NCI-H510A treated with DMSO at 0.1 percent for 48 hours (cell line): ENCODE data around the gene PPP1R10.

ENCODE experiments used
- DNase-seq: peaks from one replicate; lab custom pipeline; 2025; lab: John Stamatoyannopoulos, UW

PPP1R10 gene

DNA sequence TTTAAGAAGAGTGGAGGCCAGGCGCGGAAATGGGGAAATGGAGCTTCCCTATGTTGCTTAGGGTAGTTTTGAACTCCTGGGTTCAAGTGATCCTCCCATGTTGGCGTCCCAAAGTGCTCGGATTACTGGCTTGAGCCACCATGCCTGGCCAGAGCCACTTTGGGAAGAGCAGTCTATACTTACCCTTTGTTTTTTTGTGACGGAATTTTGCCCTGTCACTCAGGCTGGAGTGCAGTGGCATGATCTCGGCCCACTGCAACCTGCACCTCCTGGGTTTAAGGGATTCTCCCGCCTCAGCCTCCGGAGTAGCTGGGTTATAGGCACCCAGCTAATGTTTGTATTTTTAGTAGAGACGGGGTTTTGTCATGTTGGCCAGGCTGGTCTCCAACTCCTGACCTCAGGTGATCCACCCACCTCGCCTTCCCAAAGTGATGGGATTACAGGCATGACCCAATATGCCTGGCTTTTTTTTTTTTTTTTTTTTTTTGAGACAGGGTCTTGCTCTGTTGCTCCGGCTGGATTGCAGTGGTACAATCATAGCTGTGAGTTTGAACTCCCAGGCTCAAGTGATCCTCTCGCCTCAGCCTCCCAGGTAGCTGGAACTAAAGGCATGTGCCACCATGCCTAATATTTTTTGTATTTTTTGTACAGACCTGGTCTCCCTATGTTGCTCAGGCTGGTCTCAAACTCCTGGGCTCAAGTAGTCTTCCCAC, 18.0 kb downstream of the PPP1R10 start:
- DNase-seq = no peak

DNA sequence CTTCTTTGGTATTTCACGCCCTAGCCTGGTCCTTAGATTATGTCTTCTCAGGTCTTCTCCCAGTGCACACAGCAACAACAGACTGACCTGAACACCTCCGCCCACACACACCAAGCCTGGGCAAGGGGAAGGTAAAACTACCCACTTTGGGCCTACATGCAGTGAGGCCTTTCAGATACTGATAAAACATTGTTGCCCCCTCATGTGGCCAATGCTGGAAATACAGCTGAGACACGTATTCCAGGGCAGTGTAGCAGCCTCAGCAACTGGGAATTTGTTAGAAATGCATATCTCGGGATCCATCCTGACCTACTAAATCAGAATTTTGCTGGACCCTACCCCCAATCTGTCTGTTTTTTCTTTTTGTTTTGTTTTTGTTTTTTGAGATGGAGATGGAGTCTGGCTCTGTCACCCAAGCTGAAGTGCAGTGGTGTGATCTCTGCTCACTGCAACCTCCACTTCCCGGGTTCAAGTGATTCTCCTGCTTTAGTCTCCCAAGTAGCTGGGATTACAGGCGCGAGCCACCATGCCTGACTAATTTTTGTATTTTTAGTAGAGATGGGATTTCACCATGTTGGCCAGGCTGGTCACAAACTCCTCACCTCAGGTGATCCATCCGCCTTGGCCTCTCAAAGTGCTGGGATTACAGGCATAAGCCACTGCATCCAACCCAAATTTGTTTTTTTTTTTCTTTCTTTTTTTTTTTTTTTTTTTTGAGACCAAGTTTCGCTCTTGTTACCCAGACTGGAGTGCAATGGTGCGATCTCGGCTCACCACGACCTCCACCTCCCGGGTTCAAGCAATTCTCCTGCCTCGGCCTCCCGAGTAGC, 19.5 kb downstream of the PPP1R10 start:
- peak; percentile 74 for DNase-seq

DNA sequence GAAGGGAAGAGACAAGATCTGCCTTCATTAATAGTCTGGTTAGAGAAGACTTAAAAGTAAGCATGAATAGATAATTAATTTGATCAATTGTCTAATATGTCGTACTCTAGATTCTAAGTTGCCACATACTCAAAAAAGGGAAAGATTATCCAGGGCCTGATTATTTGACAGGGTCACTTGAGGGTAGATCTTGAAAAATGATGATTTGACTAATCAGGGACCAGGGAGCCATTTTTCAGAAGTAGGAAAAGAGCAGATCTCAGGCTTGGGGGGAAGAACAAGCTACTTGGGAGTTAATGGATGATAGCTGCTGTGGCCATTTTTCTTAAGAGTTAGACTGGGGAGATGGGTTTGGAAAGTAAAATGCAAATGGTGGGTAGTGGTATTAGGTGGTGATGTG, 24.8 kb downstream of the PPP1R10 start:
- no peak for DNase-seq

DNA sequence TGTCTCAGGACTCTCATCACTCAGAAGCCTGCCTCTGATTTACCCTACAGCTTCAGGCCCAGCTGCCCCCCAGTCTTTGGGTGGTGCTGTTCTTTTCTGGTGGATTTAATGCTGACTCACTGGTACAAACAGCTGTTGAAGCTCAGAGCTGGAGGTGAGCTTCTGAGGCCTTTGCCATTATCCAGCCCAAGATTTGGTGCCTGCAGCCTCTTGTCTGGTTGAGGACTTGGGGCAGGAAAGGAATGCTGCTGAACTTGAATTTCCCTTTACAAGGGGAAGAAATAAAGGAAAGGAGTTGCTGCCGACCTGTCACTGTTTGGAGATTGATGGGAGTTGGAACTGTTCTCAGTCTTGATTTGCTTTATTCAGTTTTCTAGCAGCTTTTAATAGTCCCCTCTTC, 26.0 kb downstream of the PPP1R10 start:
- DNase-seq = no peak

DNA sequence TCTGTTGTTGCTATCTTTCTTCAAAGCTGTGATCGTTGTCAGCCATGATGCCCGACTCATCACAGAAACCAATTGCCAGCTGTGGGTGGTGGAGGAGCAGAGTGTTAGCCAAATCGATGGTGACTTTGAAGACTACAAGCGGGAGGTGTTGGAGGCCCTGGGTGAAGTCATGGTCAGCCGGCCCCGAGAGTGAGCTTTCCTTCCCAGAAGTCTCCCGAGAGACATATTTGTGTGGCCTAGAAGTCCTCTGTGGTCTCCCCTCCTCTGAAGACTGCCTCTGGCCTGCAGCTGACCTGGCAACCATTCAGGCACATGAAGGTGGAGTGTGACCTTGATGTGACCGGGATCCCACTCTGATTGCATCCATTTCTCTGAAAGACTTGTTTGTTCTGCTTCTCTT, 26.5 kb downstream of the PPP1R10 start:
- DNase-seq = no peak

DNA sequence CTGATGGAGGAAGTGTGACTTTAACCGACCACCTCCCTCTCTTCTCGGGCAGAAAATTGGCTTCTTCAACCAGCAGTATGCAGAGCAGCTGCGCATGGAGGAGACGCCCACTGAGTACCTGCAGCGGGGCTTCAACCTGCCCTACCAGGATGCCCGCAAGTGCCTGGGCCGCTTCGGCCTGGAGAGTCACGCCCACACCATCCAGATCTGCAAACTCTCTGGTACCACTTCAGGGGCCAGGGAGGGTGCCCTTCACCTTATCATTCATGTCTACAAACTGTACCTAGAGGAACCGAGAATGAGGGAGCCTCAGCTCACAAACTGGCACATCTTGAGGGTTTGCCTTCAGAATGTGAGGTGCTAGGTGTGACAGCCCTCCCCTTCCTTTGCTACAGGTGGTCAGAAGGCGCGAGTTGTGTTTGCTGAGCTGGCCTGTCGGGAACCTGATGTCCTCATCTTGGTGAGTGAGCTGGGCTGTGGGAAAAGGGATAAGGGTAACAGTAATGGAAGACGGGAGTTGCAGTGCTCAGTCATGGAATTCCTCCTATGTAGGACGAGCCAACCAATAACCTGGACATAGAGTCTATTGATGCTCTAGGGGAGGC, 27.2 kb downstream of the PPP1R10 start:
- no peak for DNase-seq

DNA sequence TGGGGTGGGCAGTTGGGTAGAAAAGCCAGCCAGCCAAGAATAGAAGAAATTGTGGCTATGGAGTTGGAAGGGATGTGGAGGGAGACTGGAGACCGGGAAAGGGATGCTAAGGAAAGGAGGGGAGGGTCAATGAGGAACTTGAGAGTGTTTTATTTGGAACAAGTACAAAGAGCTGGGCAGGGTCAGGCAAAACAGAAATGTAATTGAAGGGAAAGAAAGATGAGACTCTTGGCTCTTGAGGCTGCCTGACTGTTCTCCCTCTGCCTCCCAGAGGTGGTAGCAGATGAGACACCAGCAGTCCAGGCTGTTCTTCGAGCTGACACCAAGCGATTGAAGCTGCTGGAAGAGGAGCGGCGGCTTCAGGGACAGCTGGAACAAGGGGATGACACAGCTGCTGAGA, 33.1 kb downstream of the PPP1R10 start:
- no peak for DNase-seq

DNA sequence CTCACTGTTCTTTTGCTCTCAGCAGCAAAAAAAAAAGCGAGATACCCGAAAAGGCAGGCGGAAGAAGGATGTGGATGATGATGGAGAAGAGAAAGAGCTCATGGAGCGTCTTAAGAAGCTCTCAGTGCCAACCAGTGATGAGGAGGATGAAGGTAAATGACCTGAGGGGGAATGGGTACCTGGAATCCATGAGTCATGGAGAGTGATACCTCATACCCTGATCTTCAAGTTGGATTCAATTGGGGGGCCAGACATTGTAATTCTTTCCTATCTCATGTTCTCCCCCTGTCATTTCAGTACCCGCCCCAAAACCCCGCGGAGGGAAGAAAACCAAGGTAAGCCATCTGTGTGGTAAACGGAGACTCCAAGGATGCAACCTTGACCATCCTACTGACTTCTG, 39.0 kb downstream of the PPP1R10 start:
- DNase-seq = no peak

DNA sequence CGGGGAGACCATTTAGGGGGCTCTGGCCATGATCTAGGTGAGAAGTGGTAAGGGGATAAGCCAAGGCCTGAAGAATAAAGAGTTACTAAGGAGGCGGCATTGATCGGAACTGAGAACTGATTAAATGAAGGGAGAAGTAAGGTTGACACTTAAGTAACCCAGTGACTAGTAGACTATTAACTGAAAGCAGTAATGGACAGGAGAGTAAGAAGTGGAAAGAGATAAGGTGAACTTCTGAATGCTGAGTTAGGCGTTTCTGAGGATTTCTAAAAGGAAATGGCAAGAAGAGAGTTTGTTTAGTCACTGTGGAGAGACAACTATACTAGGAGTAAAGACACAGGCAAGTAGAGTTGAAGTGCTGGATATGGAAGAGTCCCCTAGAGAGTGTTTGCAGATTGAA, 43.9 kb downstream of the PPP1R10 start:
- no peak for DNase-seq

DNA sequence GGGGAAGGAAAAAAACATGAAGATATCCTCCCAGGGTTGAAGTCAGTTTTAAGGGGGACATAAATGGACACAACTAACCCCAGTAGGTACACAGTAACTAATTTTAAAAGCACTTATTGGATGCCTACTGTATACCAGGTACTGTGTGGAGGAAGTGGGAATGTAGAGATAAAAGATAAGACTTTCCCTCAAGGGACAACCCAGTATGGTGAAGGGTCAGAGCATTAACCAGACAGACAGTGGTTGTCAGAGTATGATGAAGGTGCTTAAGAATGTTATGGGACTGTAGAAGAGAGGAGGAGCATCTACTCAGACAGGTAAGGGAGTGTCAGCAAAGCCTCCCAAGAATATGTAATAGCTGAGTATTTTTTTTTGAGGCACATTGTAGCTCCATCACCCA, 44.9 kb downstream of the PPP1R10 start:
- no peak for DNase-seq

DNA sequence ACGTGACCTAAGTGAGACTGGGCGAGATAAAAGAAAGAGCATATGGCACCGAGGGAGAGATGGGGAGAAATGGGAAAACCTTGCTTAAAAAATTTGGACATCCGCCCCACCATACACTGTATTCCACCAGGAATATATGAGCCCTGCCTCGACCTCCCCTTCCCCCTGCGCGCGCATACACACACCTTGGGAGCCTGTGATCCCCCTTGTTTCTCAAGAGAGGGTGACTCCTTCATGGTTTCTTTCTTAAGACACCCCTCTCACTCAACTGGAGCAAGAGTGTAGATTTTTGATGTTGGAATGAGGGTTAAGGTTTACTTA, 45.3 kb downstream of the PPP1R10 start:
- DNase-seq = no peak

DNA sequence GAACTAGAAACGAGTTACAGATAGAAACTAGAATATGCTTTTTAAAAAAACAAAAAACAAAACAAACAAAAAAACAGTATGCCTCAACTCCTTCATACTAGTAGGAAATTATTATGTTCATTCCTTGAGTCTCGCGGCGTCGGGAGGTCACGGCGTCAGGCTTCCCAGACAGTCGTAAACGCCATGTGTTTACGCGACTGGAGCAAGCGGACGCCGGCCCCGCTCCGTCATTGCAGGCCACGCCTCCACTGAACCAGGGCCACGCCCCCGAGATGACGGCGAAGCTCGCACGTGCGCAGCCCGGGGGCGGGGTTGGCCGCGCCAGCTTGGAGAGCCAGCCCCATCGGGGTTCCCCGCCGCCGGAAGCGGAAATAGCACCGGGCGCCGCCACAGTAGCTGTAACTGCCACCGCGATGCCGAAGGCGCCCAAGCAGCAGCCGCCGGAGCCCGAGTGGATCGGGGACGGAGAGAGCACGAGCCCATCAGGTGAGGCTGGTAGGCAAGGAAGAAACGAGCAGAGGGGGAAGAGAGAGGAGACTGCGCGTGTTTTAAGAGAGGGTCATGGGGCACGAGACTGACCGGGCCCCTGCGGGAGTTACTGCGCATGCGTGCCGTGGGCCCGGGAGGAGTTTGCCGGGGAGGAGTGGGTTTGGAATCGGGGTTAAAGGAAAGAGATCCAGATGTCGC, 45.8 kb downstream of the PPP1R10 start, which contains the start of gene ABCF1:
Gene ABCF1 (plus strand): TSS at position 368 of the 687 bp plus-strand sequence. CDS start 46 bp downstream, at position 414.
- peak; percentile 93 for DNase-seq

DNA sequence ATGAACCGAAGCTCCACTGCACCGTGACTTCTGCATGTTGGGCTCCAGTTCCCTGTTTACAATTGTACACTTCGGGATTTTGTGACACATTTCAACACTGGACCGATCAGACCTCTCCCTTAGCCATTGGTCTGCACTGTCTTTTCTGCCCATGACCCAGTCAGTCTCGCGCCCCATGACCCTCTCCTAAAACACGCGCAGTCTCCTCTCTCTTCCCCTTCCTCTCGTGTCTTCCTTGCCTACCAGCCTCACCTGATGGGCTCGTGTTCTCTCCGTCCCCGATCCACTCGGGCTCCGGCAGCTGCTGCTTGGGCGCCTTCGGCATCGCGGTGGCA, 46.3 kb downstream of the PPP1R10 start:
- DNase-seq = no peak

DNA sequence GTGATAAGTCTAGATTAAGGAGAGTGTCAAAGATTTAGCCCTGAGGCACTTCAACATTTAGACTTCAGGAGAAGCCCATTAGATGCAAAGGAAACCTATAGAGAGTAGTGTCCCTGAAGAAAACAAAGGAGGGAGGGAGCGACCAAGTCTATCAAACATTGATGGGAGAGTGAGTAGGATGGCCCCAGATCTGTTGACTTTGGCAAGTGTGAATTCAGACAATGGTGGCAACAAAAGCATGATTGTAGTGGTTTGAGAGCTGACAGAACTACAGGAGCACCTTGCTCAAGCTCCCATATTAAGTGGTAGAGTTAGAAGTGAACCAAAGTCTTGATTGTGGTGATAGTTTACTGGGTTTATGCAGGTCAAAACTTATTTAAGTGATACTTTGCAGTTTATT, 46.8 kb downstream of the PPP1R10 start:
- DNase-seq = no peak

DNA sequence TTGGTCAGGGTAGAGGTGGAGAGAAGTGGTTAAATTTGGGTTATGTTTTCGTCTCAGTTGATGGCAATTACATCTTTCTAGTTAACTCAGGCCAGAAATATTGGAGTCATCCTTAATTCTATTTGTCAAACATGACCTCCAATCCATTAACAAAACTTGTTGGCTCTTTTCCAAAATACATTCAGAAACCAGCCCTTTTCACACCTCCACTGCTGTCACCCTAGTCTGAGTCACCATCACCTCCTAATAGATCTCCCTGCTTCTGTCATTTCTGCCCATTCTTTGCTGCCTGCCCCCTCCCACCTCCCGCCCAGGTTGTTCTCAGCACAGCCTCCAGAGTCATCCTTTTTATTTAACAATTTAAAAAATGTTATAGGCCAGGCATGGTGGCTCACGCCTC, 48.8 kb downstream of the PPP1R10 start:
- DNase-seq = no peak

DNA sequence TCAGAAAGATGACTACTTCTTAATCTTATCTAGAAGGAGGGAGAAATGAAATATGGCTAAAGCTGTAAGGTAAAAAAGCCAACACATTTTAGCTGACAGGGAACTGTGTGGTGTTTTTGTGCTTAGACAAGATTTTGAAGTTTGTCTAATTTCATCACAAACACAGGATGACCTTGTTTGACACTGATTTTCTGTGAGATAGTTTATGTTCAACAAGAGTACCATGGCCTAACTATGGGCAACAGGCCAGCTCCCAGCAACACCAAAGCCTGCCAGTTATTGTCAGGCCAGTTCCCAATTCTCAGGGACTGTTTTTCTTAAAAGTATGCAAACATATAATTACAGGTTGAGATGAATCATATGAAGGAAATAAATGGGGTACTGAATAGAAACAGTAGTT, 51.3 kb downstream of the PPP1R10 start:
- no peak for DNase-seq

DNA sequence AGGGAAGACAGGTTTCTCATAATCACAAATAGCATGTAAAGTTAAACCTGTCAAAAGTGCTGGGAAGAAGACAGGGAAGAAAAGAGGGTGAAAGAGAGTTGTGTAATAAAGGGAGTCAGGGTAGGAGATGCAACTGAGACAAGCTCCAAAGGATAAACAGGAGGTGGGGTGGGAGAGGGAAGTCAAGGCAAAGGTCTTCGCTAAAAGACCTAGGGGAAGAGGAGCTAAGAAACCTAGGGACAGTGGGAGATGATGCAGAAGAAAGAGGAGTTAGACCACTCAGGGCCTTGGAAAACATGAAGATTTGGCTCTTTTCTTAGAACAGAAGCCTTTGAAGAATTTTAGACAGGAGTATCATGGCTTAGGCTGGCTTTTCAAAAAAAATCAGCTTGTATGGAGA, 52.9 kb downstream of the PPP1R10 start:
- no peak for DNase-seq

DNA sequence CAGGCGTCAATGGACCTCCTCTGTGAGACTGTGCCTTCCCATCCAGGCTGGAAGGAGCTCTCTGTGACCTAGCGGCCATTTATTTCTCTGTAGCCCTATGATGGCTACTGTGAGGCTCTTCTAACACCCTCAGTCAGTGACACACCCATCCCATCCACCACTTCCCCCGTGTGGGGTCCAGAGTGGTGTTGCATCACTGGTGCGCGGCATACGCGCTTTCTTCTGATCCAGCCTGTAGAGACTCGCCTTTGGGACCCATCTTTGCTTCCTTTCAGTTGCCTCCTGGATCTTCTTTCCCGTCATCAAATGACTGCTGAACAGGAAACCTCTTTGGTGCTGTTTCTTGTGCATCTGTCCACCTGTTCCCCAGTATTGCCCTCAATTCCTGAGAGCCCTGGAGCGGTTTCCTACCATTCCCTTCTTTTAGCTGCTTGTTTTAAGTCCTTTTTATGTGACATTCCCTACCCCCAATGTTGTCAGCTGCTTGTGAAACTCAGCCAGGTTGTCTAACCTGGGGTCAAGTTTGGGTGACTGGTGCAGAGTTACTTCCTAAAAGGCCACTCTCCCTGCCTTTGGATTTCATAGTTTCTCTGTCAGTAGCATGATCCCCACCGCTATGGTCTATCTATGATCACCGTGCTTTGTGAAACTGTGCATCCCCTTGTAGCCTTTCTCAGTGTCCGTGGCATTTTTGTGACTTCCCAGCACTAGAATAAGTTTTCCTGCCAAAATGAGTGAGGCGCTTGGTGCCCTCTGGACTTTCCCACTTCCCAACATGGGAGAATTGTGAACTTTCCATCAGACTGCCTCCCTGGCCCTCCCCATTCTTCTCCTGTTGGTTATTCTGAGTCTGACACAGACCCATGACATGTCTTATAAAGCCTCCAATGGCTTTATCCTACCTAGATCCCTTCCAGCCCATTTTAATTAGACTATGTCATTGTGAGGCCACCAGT, 54.3 kb downstream of the PPP1R10 start:
- no peak for DNase-seq

DNA sequence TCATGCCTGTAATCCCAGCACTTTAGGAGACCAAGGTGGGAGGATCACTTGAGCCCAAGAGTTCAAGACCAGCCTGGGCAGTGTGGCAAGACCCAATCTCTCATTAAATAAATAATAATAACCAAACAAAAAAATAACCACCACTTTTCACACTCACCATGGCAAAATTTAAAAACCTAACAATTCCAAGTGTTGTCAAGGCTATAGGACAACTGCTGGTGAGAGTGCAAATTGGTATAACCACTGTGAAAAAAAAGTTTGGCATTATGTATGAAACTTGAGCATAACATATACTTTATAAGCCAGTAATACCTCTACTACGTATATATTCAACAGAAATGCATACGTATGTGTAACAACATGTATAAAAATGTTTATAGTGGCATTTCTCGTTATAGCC, 56.1 kb downstream of the PPP1R10 start:
- DNase-seq = no peak

DNA sequence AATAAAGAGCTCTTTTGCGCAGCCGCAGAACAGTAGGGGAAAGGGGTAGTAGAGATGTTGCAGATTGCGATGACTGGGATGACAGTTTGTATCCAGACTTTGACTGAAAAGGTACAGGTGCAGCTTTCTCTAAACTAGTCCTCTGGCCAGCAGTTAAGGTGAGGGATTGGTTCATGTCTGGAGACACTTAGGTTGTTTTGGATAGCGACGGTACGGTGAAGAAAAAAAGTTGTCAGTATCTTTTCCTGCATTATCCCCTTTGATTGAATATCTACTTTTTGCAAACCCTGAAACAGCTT, 59.4 kb downstream of the PPP1R10 start:
- DNase-seq = no peak

DNA sequence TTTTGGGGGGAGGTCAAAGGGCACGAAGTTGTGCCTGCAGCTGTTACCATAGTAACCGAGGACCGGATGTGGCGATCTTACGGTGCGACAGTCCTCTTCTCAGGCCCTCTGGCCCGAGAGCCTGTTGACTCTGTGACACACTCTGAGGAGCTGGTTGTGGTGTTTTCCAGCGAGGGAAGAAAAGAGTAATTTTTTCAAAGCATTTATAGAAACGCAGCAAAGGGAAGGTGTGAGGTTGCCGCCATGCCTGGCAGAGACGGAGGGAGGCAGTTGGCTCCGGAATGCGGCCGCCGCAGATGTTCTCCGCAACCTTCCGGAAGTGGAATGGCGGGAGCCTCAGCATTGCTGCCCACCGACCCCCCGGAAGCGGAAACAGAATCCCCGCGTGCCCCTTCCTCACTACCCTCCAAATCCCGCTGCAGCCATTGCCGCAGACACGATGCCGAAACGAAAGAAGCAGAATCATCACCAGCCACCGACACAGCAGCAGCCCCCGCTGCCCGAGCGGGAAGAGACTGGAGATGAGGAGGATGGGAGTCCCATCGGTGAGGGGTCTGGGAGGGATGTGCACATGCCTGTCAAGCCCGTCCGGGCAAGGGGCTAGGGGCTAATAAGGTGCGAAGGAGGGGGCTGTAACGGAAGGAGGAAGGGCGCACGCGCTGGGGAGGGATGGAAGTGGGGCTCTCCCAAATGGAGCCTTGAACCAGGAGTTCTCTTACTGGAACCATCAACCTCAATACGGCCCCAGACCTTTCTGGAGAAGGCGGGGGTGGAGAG, 59.9 kb downstream of the PPP1R10 start, which contains the start of gene PRR3:
Gene PRR3 (plus strand): TSS at position 390 of the 777 bp plus-strand sequence. CDS start 50 bp downstream, at position 440.
- DNase-seq = peak; percentile 91
